ENCODE measurements around the gene NDUFA7. TPM values are rescaled to one million over a fixed set of nuclear protein-coding genes. Genes with fewer than 3 reads are reported as not detected.
A peak's percentile ranks its signal among the peaks of the same experiment; 100 is the strongest.

NDUFA7 gene
- total RNA-seq, 4 donors from 2014 or later, result 4.5 to 22.1 (median 16.0) TPM

DNA sequence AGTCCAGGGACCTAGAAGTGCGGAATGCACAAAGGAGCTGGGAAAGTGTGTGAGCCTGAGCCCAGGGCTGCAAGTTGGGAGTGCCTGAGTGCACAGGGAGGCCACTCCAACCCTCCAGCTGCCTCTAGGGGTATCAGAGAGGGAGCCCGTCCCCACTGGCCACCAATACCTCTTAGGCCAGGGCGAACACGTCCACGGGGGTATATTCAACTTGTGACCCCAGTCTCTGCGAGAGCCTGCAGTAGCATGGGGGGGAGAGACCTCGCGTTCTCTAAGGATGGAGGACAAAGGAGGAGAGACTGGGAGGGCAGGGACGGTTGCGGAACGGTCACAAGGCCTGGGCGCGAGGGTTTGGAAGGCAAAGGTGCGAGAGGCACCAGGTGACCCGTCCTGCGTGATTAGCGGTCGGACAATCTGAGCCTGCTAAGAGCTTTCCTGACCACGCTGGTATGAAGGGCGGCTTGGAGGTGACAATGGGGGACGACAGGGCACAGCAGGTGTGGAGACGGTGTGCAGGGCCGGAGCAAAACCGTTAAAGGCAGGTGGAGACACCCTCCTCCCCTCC is 13.7 kb downstream of the NDUFA7 start:
- 10 to 18% methylated on average over 23 to 24 of the region's 24 CpGs for WGBS, 2 donors
- Histone ChIP-seq H3K9me3 (no peaks in the 10 kb centered on the region), H3K27ac (peak overlapping the region in 3 of 4 donors; percentile 74 to 82 (median 79)), H3K4me1 (peaks cover 0 to 43% (median 17%) of the 10 kb centered on the region in 4 donors), H3K36me3 (peaks cover 0 to 52% (median 9%) of the 10 kb centered on the region in 3 donors), H3K4me3 (peak overlapping the region; percentile 39 to 84 (median 72)), H3K27me3 (no peaks in the 10 kb centered on the region)
- no peak for TF ChIP-seq EP300 (IDR thresholded peaks at IDR 0.05)
- TF ChIP-seq, protein P1, sequence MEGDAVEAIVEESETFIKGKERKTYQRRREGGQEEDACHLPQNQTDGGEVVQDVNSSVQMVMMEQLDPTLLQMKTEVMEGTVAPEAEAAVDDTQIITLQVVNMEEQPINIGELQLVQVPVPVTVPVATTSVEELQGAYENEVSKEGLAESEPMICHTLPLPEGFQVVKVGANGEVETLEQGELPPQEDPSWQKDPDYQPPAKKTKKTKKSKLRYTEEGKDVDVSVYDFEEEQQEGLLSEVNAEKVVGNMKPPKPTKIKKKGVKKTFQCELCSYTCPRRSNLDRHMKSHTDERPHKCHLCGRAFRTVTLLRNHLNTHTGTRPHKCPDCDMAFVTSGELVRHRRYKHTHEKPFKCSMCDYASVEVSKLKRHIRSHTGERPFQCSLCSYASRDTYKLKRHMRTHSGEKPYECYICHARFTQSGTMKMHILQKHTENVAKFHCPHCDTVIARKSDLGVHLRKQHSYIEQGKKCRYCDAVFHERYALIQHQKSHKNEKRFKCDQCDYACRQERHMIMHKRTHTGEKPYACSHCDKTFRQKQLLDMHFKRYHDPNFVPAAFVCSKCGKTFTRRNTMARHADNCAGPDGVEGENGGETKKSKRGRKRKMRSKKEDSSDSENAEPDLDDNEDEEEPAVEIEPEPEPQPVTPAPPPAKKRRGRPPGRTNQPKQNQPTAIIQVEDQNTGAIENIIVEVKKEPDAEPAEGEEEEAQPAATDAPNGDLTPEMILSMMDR (IDR thresholded peaks at IDR 0.05), result no peak
- TF ChIP-seq POLR2A (IDR thresholded peaks at IDR 0.05), result no peak
- DNase-seq (ENCODE audit: low spot score in 2 of 2), result peak in 1 of 2 donors; percentile 7

DNA sequence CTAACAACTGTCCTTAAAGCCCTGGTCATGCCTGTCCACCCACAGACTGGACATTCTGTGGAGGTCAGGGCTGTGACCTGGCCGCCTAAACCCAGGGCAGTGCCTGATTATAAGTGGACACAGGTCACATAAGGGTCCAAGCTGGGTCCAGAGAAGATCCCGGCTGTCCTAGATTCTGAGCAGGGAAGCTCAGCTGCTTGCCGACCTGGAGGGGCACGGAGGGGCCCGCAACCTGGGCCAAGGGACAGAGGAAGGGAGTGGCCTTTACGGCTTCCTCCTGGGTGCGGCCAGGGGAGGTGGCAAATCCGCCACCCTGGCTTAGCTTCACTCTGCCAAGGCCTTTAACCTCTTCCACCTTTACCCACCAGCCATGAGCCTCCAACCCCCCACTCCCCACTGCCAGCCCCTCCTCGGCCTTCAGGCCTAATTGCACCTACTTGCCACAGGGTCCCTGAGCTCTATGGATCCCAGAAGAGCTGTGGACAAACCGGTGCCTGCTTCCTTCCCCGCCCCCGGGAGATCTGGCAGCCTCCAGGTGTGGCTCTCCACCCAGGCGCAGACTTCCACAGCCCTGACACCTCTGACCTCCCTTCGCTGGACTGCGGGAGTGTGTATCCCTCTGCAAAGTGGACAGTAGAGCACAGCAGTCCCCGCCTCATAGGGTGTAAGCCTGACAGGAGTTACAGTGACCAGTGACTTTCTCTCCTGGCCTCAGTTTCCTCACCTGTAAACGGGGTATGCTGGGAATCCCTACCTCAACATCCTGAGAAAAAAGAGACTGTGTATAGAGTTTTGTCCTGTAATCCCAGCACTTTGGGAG is 14.7 kb downstream of the NDUFA7 start:
- TF ChIP-seq EP300 (IDR thresholded peaks at IDR 0.05) (no peak), POLR2A (IDR thresholded peaks at IDR 0.05) (no peak)
- TF ChIP-seq, protein P1 (IDR thresholded peaks at IDR 0.05), result no peak
- peak in 1 of 2 donors; percentile 4 for DNase-seq (ENCODE audit: low spot score in 2 of 2)
- Histone ChIP-seq H3K36me3 (peaks cover 0 to 52% (median 0%) of the 10 kb centered on the region in 3 donors), H3K4me1 (peaks cover 0 to 40% (median 17%) of the 10 kb centered on the region in 4 donors), H3K27ac (peak overlapping the region in 1 of 4 donors; percentile 4), H3K27me3 (no peaks in the 10 kb centered on the region), H3K4me3 (peak overlapping the region in 1 of 4 donors; percentile 66), H3K9me3 (no peaks in the 10 kb centered on the region)
- WGBS, 2 donors, result 73 to 80% methylated on average over 10 to 17 of the region's 17 CpGs

DNA sequence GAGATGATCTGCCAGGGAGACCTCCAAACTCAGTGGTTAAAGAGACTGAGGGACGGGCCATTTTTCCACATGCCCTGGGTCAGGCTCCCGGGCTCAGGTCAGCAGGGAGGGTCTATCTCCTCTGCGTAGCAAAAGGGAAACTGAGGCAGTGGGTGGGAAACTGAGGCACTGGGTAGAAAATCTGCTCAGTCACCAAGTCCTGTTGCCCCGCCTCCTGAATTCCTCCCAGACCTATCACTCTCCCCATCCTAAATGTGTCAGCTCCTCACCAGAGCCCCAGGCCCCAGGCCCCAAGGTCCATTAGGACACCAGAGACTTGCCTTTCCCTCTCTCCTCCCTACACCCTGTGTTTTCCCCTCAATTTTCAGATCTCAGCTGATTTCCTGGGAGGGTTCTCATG is 15.4 kb downstream of the NDUFA7 start:
- Histone ChIP-seq H3K36me3 (peaks cover 0 to 45% (median 0%) of the 10 kb centered on the region in 3 donors), H3K27me3 (no peaks in the 10 kb centered on the region), H3K27ac (peak overlapping the region in 1 of 4 donors; percentile 4), H3K4me1 (peaks cover 0 to 40% (median 17%) of the 10 kb centered on the region in 4 donors), H3K4me3 (no peak overlapping the region), H3K9me3 (no peaks in the 10 kb centered on the region)
- WGBS, 2 donors, result 75 to 78% methylated on average over 4 of the region's 4 CpGs
- peak; percentile 1 to 3 for DNase-seq (ENCODE audit: low spot score in 2 of 2)
- TF ChIP-seq POLR2A (IDR thresholded peaks at IDR 0.05) (no peak), EP300 (IDR thresholded peaks at IDR 0.05) (no peak)
- TF ChIP-seq, protein P1 (IDR thresholded peaks at IDR 0.05), result no peak

DNA sequence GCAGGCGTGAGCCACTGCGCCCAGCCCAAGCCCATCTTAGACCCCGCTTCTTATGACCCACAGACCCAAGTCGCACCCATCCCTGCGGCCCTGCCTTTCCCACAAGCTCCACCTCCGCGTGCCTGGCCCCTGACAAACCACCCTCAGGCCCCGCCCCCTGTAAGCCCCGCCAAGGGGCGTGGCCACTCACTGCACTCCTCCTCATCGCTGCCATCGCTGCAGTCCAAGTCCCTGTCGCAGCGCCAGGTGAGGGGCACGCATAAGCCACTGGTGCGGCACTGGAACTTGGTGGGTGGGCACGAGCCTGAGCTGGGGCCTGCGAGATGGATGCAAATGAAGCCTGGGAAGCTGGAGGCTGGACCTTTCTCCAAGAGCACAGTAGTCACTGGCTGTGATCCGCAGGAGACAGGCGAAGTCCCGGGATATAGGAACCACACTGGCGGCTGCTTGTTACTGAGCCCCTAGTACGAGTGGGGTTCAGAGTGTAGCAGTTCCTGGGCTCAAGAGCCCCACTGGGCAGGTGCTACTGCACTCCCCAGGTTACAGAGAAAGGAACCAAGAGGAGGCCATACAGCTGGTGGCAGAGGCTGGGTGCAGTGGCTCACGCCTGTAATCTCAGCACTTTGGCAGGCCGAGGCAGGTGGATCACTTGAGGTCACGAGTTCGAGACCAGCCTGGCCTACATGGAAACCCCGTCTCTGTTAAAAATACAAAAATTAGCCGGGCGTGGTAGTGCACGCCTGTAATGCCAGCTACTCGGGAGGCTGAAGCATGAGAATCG is 16.1 kb downstream of the NDUFA7 start:
- peaks cover 0 to 40% (median 17%) of the 10 kb centered on the region in 4 donors for H3K4me1 ChIP-seq
- peak; percentile 4 to 10 for DNase-seq (ENCODE audit: low spot score in 2 of 2)
- WGBS, 2 donors, result 78 to 79% methylated on average over 33 of the region's 33 CpGs
- peaks cover 0 to 37% (median 0%) of the 10 kb centered on the region in 3 donors for H3K36me3 ChIP-seq
- no peak overlapping the region for H3K27ac ChIP-seq
- H3K9me3 ChIP-seq, result no peaks in the 10 kb centered on the region
- no peak for TF ChIP-seq POLR2A (IDR thresholded peaks at IDR 0.05)
- TF ChIP-seq, protein P1 (IDR thresholded peaks at IDR 0.05), result no peak
- TF ChIP-seq EP300 (IDR thresholded peaks at IDR 0.05), result no peak
- H3K4me3 ChIP-seq, result no peak overlapping the region
- no peaks in the 10 kb centered on the region for H3K27me3 ChIP-seq
